Smooth muscle cell (in vitro differentiated cells): Measurements from ENCODE around the gene FADD. TPM values are rescaled to one million over a fixed set of nuclear protein-coding genes. Genes with fewer than 3 reads are reported as not detected.

ENCODE experiments used
- DNase-seq: peaks from one replicate; lab custom pipeline; 2025; ENCODE audit not compliant: unreplicated experiment; lab: John Stamatoyannopoulos, UW
- H2AFZ ChIP-seq: fragments of 200-600 bp; sonication (generic); 2 replicates; pipeline ENCODE4 v1.6.0; 2016; ENCODE audit warnings: antibody characterized with exemption, low read depth, mild to moderate bottlenecking
- H3F3A ChIP-seq: fragments of 200-600 bp; sonication (generic); 2 replicates; pipeline ENCODE4 v1.6.0; 2017; ENCODE audit warnings: antibody characterized with exemption, low read depth
- H3K27ac ChIP-seq: fragments of 200-600 bp; sonication (generic); 2 replicates; pipeline ENCODE4 v1.5.1; 2016; ENCODE audit warnings: low read depth, mild to moderate bottlenecking
- H3K27me3 ChIP-seq: fragments of 200-600 bp; sonication (generic); 2 replicates; pipeline ENCODE4 v1.6.1; 2016; ENCODE audit warnings: low read depth, mild to moderate bottlenecking
- H3K36me3 ChIP-seq: fragments of 200-600 bp; sonication (generic); 2 replicates; pipeline ENCODE4 v1.5.1; 2016; ENCODE audit warnings: low read depth
- H3K4me1 ChIP-seq: fragments of 200-600 bp; sonication (generic); 2 replicates; pipeline ENCODE4 v1.5.1; 2016; ENCODE audit warnings: low read depth
- H3K4me2 ChIP-seq: fragments of 200-600 bp; sonication (generic); 2 replicates; pipeline ENCODE4 v1.6.0; 2016; ENCODE audit warnings: mild to moderate bottlenecking
- H3K4me3 ChIP-seq: fragments of 200-600 bp; sonication (generic); 2 replicates; pipeline ENCODE4 v1.5.1; 2016; ENCODE audit warnings: mild to moderate bottlenecking
- H3K79me2 ChIP-seq: fragments of 200-600 bp; sonication (generic); 2 replicates; pipeline ENCODE4 v1.6.0; 2016; ENCODE audit warnings: low read depth, mild to moderate bottlenecking
- H3K9ac ChIP-seq: fragments of 200-600 bp; sonication (generic); 2 replicates; pipeline ENCODE4 v1.6.0; 2016; ENCODE audit warnings: low read depth
- H3K9me3 ChIP-seq: fragments of 200-600 bp; sonication (generic); replicated peaks from 2 replicates; pipeline ENCODE4 v1.5.1; 2016; ENCODE audit warnings: low read depth
- H4K20me1 ChIP-seq: fragments of 200-600 bp; sonication (generic); 2 replicates; pipeline ENCODE4 v1.6.0; 2016; ENCODE audit warnings: low read depth
- CTCF ChIP-seq: fragments of 200-600 bp; sonication (generic); IDR thresholded peaks from 2 replicates; pipeline ENCODE4 v1.5.1; 2017; ENCODE audit warnings: borderline replicate concordance, mild to moderate bottlenecking, antibody characterized with exemption; ENCODE audit not compliant: insufficient read depth, poor library complexity, severe bottlenecking
- WGBS: methylation state at CpG from one replicate; pipeline ENCODE4 v1.1.7; 2016; ENCODE audit warnings: low lambda C conversion rate; 5-methylcytosine and 5-hydroxymethylcytosine counted together
- polyA plus RNA-seq: library from polyadenylated mRNA; unstranded; fragments of >200 nt; fragmentation: Nextera tagmentation; extraction: Ambion mirVana; gene quantifications from 2 replicates; pipeline ENCODE4 v1.2.1, GENCODE V29; 2016
- total RNA-seq: library from RNA; depleted of rRNA; stranded (reverse); fragments of >200 nt; gene quantifications from 2 replicates; pipeline ENCODE4 v1.2.3, GENCODE V29; 2014

The FADD gene
- total and polyA plus RNA-seq, 2 experiments from 2014 or later, result 22.2 to 41.3 TPM

- Histone ChIP-seq H3K4me1 (peaks cover 8% of the 10 kb centered on the region), H3F3A (no peaks in the 10 kb centered on the region), H3K4me2 (no peak overlapping the region), H3K79me2 (no peaks in the 10 kb centered on the region), H3K4me3 (no peak overlapping the region), H3K27me3 (no peaks in the 10 kb centered on the region), H2AFZ (no peak overlapping the region), H3K9me3 (no peaks in the 10 kb centered on the region), H3K9ac (no peak overlapping the region), H4K20me1 (peaks cover 15% of the 10 kb centered on the region), H3K36me3 (no peaks in the 10 kb centered on the region), H3K27ac (no peak overlapping the region)
- peak; percentile 62 for TF ChIP-seq CTCF
- no peak for DNase-seq
- 90% methylated on average over 37 of the region's 39 CpGs for WGBS
These were observed 26.0 kb upstream of the FADD start for GRCh38 chr11:70176940-70177689.

- no peak for DNase-seq
- H2AFZ ChIP-seq, result no peak overlapping the region
- no peaks in the 10 kb centered on the region for H3K79me2 ChIP-seq
- no peak overlapping the region for H3K4me2 ChIP-seq
- H3K9me3 ChIP-seq, result no peaks in the 10 kb centered on the region
- H3K27ac ChIP-seq, result no peak overlapping the region
- no peaks in the 10 kb centered on the region for H3K36me3 ChIP-seq
- H3K27me3 ChIP-seq, result no peaks in the 10 kb centered on the region
- no peak overlapping the region for H3K4me3 ChIP-seq
- H3K9ac ChIP-seq, result no peak overlapping the region
- 92% methylated on average over 11 of the region's 11 CpGs for WGBS
- TF ChIP-seq CTCF, result no peak
- H3F3A ChIP-seq, result no peaks in the 10 kb centered on the region
- H3K4me1 ChIP-seq, result no peaks in the 10 kb centered on the region
- peaks cover 12% of the 10 kb centered on the region for H4K20me1 ChIP-seq
These were observed 22.2 kb upstream of the FADD start for GRCh38 chr11:70180906-70181305.

- WGBS, result 97% methylated on average over 18 of the region's 18 CpGs
- H3K27me3 ChIP-seq, result no peaks in the 10 kb centered on the region
- H3K9ac ChIP-seq, result no peak overlapping the region
- no peaks in the 10 kb centered on the region for H3K9me3 ChIP-seq
- DNase-seq, result no peak
- no peak for TF ChIP-seq CTCF
- H3K4me2 ChIP-seq, result no peak overlapping the region
- H3K36me3 ChIP-seq, result no peaks in the 10 kb centered on the region
- no peak overlapping the region for H3K27ac ChIP-seq
- no peak overlapping the region for H3K4me3 ChIP-seq
- no peaks in the 10 kb centered on the region for H3K79me2 ChIP-seq
- H3K4me1 ChIP-seq, result no peaks in the 10 kb centered on the region
- no peak overlapping the region for H2AFZ ChIP-seq
- H3F3A ChIP-seq, result no peaks in the 10 kb centered on the region
- peaks cover 12% of the 10 kb centered on the region for H4K20me1 ChIP-seq
These were observed 20.8 kb upstream of the FADD start for GRCh38 chr11:70182266-70182665.

GRCh38 chr11:70183032-70183431 lies 20.1 kb upstream of the FADD start:
- H3K4me1 ChIP-seq, result no peaks in the 10 kb centered on the region
- H3K27me3 ChIP-seq, result no peaks in the 10 kb centered on the region
- 95% methylated on average over 1 of the region's 1 CpG for WGBS
- TF ChIP-seq CTCF, result no peak
- H3K36me3 ChIP-seq, result no peaks in the 10 kb centered on the region
- H3K9me3 ChIP-seq, result no peaks in the 10 kb centered on the region
- no peak overlapping the region for H3K27ac ChIP-seq
- DNase-seq, result no peak
- no peak overlapping the region for H3K9ac ChIP-seq
- H3F3A ChIP-seq, result no peaks in the 10 kb centered on the region
- no peak overlapping the region for H3K4me2 ChIP-seq
- no peak overlapping the region for H2AFZ ChIP-seq
- no peaks in the 10 kb centered on the region for H3K79me2 ChIP-seq
- H4K20me1 ChIP-seq, result peaks cover 7% of the 10 kb centered on the region
- H3K4me3 ChIP-seq, result no peak overlapping the region
